OCI-LY1 (cell line): Measurements from ENCODE around the gene GALNT1.

Experiments
- EZH2 ChIP-seq: fragments of 200-600 bp; sonication (generic), shearing (Covaris generic); IDR thresholded peaks from 2 replicates; pipeline ENCODE4 v1.8.0; 2017; ENCODE audit warnings: borderline replicate concordance, mixed run types, mild to moderate bottlenecking, antibody characterized with exemption, low read length, moderate library complexity, mixed read lengths
- TF ChIP-seq, protein P1 (sequence below): fragments of 200-600 bp; sonication (generic), shearing (Covaris generic); IDR thresholded peaks from 2 replicates; pipeline ENCODE4 v1.5.1; 2017; ENCODE audit warnings: mild to moderate bottlenecking, antibody characterized with exemption, low read length, moderate library complexity, mixed read lengths

- TF ChIP-seq, protein P1, sequence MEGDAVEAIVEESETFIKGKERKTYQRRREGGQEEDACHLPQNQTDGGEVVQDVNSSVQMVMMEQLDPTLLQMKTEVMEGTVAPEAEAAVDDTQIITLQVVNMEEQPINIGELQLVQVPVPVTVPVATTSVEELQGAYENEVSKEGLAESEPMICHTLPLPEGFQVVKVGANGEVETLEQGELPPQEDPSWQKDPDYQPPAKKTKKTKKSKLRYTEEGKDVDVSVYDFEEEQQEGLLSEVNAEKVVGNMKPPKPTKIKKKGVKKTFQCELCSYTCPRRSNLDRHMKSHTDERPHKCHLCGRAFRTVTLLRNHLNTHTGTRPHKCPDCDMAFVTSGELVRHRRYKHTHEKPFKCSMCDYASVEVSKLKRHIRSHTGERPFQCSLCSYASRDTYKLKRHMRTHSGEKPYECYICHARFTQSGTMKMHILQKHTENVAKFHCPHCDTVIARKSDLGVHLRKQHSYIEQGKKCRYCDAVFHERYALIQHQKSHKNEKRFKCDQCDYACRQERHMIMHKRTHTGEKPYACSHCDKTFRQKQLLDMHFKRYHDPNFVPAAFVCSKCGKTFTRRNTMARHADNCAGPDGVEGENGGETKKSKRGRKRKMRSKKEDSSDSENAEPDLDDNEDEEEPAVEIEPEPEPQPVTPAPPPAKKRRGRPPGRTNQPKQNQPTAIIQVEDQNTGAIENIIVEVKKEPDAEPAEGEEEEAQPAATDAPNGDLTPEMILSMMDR = no peak
- TF ChIP-seq EZH2 = no peak
These were observed 76.6 kb downstream of the GALNT1 start for GRCh38 chr18:35658112-35658511.
